GM18507 (cell line): Measurements from ENCODE around the gene GUCY1A1.

Source experiments
- DNase-seq: peaks from one replicate; pipeline ENCODE4 v3.0.0; 2011; ENCODE audit warnings: low read depth; ENCODE audit not compliant: insufficient read length; ENCODE audit errors: extremely low spot score
- FAIRE-seq: peaks from 2 replicates; lab custom pipeline; 2011; peaks lifted over from hg19 to GRCh38; lab: Jason Lieb, UNC

Gene GUCY1A1

DNA sequence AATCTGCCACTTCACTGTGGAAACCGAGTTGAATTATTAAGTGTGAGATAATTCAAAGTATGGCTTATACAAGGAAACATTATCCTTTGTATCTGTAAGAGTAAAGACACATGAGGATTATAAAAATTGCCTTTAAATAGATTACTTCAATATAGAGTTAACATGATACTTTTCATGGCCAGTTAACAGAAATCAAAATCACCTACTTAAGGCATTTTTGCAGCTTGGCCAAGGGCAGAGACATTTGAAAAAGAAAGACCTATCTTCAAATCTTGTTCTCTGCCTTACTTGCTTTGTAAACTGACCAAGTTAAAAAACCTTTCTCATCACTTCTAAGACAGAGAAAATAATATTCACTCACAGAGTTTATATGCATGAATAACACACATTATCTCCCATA is 47.3 kb downstream of the GUCY1A1 start:
- FAIRE-seq, result no peak

GRCh38 chr4:155722336-155722735 is 55.7 kb downstream of the GUCY1A1 start:
- no peak for FAIRE-seq
- no peak for DNase-seq

More for the DNA sequence above, 47.3 kb downstream of the GUCY1A1 start:
- DNase-seq, result no peak

DNA sequence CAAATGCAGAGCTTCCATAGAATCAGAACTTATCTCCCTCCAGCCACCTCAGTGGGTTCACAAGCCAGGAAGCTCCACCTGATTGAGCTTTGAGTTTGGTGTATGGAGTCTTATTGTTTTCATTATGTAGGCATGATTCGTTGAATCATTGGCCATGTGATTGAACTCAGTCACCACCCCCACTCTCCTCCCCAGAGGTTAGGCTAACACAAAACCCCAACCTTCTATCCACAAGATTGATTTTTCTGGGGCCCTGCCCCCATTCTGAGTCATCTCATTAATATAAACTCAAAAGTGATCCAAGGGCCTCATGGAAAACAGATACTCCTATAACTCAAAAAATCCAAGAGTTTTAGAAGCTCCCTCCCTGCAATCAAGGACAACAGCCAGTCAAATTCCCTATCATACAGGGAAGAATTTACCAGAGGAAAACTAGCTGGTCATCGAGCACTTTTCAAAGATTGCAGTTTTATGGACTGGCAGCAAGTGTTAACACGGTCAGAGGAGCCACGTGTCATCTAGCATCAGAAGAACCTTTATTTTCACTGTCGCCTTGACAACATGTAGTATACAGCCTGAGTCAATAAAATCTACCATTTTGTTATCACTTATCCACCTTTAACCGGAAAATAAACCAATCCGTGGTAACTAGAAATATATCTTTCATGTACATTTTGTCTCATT is 56.3 kb downstream of the GUCY1A1 start:
- DNase-seq (no peak), FAIRE-seq (no peak)

DNA sequence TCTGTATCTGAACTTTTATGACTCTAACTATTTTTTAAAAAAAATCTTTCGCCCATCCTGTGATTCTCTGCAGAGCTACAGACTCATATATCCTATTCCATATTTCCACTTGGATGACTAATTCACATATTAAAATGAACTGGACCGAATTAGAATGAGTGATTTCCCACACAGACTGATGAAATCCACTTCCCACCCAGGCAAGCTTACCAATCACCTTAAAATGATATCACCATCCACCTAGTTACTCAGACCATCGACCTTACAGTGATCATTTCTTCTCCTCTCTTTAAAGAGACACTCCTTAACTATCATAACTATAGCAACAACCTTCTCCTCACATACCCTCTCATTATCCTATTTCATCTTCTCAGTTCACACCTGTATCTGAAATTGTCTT is 58.1 kb downstream of the GUCY1A1 start:
- DNase-seq, result no peak
- FAIRE-seq, result no peak

GRCh38 chr4:155734065-155734464 is 67.4 kb downstream of the GUCY1A1 start:
- DNase-seq (no peak), FAIRE-seq (no peak)

DNA sequence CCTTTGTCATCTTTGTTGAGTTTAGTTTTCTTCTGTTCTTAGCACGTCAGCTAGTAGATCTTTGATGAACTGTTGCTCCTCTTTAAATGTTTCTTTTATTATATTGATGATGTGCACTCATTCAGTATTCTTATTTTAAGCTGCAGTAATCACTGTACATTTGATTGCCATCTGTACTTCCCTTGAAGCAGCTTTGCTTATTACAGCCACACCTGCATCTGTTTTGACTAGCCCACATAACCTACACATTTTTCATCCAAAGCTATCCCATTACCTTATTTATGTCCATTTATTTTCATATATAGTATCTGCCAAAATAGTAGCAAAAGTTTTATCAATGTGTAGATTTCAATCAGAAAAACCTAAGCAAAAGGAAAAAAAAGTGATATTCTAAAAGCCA is 68.3 kb downstream of the GUCY1A1 start:
- FAIRE-seq (no peak), DNase-seq (no peak)

GRCh38 chr4:155735496-155735895 is 68.8 kb downstream of the GUCY1A1 start:
- no peak for FAIRE-seq
- no peak for DNase-seq

DNA sequence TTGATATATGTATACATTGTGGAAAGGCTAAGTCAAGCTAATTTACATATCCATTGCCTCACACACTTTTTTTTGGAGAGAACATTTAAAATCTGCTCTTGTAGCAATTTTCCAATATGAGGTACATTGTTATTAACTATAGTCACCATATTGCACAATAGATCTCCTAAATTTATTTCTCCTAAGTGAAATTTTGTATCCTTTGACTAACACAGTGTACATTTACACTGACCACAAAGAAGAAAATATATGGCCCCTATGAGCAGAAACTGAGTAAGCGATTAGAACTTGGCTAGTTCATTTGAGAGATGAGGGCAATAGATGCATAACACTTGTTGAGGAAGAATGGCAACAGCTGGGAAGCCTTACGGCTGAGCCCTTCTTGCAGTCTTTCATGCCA is 71.9 kb downstream of the GUCY1A1 start:
- FAIRE-seq (no peak), DNase-seq (no peak)

DNA sequence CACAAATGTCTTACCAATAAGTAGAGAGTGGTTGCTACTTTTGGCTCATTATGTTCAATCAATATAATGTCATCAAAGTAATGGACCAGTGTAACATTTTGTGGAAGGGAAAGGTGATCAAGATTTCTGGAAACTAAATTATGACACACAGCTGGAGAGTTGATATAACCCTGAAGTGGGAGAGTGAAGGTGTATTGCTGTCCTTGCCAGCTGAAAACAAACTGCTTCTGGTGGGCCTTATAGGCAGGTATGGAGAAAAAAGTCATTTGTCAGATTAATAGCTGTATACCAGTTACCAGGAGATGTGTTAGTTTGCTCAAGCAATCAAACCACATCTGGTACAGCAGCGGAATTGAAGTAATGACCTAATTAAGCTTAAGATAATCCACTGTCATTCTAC is 74.9 kb downstream of the GUCY1A1 start:
- no peak for FAIRE-seq
- no peak for DNase-seq

- FAIRE-seq (no peak), DNase-seq (no peak)
Measured at GRCh38 chr4:155742310-155743015, 75.8 kb downstream of the GUCY1A1 start.

- FAIRE-seq (no peak), DNase-seq (no peak)
Measured at GRCh38 chr4:155745984-155746383, 79.3 kb downstream of the GUCY1A1 start.

DNA sequence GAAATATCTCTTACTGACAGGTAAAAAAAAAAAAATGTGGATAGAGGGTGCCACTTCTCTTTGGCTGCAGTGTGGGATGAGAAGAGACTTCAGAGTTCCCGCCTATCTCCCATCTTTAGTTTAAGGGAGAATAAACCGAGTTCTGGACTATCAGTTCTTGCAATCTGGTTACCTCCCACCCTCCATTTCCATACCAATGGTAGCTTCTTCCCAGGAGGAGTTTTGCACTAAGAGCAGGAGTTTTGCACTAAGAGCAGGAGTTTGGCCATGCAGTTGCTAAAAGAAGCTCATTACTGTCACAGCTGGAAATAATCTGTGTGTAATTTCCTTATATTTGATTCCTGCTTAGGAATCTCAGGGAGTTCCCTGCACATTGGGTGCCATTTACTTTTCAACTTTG is 81.4 kb downstream of the GUCY1A1 start:
- DNase-seq, result no peak

GRCh38 chr4:155749041-155749440 is 82.4 kb downstream of the GUCY1A1 start:
- no peak for DNase-seq
- no peak for FAIRE-seq

More for the DNA sequence above, 81.4 kb downstream of the GUCY1A1 start:
- FAIRE-seq, result no peak

GRCh38 chr4:155751569-155751968 is 84.9 kb downstream of the GUCY1A1 start:
- FAIRE-seq (no peak), DNase-seq (no peak)

GRCh38 chr4:155757745-155758265 is 91.2 kb downstream of the GUCY1A1 start:
- DNase-seq (no peak), FAIRE-seq (no peak)

GRCh38 chr4:155758481-155759371 is 92.1 kb downstream of the GUCY1A1 start, which contains the start of gene GUCY1B1:
Gene GUCY1B1, plus strand, starts transcription at chr4:155759021. Its CDS starts 120 bp downstream, at chr4:155759141.
- peak; percentile 81 for FAIRE-seq
- peak; percentile 55 for DNase-seq

DNA sequence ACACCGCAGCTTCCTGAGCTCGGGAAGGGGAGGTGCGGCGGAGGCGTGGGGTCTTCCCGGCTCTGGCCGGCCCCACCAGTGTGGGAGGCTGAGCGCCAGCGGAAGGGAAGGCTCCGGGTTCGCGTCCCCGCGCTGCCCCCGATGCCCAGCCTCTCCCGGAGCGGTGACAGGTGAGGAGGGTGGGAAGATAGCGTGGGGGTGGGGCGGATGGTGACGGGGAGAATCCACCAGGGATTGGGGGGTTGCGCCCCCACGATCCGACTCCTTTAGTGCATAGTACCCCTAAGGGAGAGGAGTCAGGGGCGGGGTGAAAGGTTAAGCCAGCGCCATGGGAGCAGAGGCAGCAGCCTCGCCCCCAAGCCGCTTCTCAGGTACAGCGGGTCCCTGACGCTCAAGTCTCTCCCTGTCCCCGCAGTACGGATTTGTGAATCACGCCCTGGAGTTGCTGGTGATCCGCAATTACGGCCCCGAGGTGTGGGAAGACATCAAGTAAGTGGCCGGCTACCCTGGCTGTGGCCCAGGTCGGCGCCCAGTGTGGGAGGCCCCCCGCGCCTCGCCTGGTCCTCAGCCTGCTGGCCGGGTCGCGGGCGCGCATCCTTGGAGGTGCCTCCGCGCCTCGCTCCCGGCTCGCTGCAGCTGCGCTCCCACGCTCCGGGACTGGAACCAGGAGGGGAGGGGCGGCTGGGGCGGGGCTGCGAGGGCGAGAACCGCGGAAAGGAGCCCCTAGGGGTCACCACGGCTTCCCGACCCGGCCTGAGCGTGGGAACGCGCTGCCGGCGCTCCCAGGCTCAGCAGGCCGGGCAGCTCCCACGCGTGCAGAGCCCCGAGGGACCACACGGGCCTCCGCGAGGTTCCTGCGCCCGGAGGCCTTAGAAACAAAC is 93.0 kb downstream of the GUCY1A1 start:
- DNase-seq, result no peak

GRCh38 chr4:155761047-155761446 is 94.4 kb downstream of the GUCY1A1 start:
- DNase-seq, result no peak
- FAIRE-seq, result no peak

More for the DNA sequence above, 93.0 kb downstream of the GUCY1A1 start:
- FAIRE-seq, result no peak

DNA sequence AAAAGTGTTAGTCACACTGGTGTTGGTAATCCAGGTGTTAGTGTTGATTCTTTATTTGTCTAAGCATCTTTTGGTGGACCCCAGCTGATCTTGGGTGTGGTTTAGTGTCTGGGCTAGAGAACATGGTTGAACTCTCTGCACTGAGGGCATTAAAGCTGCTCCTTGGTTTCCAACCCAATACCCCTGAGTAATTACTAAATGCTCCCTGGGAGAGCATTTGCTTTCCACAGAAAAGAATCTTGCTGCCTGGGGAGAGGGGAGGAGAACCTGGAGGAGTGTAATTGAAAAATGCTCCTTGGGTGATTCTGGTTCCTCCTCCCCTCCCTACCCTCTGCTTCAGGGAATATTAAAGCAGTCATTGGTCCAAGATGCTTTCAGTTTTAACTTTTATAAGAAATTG is 95.3 kb downstream of the GUCY1A1 start:
- FAIRE-seq (no peak), DNase-seq (no peak)
